ENCODE data around the gene TP53BP2. TPM values are rescaled to one million over a fixed set of nuclear protein-coding genes. Genes with fewer than 3 reads are reported as not detected.

TP53BP2 gene
- total RNA-seq, 1 donor: 35.3 TPM

DNA sequence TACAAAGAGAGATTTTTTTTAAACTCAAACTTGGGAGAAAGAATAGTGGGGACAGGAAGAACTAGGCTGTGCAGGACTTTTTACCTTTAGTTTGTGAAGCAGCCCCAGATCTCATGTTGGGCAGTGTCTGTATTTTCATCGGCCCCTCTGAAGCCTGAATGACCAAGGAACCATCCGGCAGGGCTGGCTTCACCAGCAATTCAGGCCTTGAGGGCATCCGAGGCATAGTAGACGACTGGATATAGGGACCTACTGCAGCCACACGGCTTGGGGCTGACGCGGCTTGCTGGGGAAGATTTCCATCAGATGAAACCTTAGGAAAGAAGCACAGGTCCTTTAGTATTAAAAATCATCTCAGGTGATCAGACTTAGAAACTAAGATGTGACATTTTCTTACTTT, 43.7 kb downstream of the TP53BP2 start:
- DNase-seq (ENCODE audit: low read depth in 2 of 3, low spot score in 2 of 3): no peak

DNA sequence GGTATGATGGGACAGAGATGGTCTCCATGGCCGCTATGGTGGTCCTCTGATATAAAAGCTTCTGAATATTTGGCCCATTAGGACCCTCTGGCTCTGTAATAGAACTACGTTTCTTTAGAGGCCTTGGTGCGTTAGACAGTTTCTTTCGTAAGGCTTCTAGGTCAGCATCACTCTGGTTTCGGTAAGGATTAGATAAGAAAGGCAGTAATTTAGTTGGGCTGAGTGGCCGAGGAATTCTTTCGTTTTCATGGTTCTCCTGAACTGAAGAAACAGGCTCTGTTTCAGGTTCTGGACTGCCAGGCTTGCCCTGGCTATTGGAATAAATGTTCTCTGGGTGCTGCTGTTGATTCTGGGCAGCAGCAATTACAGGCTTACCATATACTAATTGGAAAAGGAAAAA, 49.5 kb downstream of the TP53BP2 start:
- no peak for DNase-seq (ENCODE audit: low read depth in 2 of 3, low spot score in 2 of 3)

DNA sequence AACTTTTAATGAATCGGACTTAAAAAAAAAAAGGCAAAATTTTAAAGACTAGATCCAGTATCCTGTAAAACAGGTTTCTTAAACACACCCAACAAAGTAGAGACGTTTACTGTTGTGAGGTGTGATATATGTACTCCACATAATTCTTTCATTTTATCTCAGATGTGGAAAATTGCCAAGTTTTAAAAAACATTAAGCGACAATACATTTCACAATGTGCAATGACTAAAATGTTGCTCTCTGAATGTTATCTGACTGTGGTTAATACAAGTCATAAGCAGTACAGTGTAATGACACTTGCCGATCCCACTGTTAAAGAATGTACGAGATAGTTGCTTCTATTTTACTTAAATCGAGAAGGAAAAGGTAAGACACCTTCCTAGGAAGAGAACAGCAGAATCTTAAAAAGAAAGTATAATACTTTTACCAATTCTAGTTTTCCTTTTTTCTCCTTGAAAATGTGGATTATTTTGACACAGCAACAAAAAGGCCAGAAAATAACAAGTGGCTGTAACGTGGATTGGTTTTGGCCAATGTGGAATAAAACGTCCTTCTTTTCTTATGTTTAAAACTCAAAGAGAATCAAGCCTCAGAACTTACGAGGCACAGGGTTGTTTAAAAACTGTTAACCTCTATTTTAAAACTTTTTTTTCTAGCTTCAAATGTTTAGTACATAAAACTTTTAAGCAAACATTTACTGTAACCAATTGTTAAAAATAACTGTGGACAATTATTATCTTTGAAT, 51.4 kb downstream of the TP53BP2 start:
- no peak for DNase-seq (ENCODE audit: low read depth in 2 of 3, low spot score in 2 of 3)

DNA sequence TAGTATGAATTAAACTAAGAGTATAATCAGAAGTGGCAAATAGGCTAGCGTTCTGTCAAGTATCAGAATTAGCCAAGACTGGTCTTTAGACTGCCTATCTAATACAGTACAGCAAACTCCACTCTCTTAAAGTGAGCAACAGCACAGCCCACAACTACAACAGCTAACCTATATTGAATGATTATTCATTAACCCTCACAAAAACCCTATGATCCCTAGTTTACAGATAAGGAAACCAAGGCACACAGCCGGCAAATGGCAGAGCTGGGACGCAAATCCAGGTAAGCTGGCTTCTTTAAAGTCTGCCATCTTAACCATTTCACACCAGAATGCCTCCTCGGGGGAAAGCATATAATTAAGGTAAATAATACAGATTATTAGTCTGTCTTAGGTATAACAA, 52.0 kb downstream of the TP53BP2 start:
- DNase-seq (ENCODE audit: low read depth in 2 of 3, low spot score in 2 of 3): no peak

DNA sequence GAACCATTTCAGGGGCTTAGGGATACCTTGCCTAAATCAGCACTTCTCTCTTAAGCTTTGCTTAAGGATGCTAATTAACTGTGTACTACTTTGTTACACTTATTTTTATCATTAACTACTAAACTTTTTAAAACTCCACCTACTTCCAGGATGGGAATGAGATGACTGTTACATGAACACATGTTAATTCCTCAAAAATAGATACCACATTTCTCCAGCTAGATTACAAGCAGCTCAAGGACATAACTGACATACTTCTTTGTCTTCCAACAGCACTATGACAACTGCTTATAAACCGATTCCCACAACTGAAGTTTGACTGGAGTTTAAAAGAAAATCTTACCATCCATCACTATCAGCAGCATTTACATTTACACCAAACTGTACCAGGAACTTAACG, 53.7 kb downstream of the TP53BP2 start:
- DNase-seq (ENCODE audit: low read depth in 2 of 3, low spot score in 2 of 3): no peak

DNA sequence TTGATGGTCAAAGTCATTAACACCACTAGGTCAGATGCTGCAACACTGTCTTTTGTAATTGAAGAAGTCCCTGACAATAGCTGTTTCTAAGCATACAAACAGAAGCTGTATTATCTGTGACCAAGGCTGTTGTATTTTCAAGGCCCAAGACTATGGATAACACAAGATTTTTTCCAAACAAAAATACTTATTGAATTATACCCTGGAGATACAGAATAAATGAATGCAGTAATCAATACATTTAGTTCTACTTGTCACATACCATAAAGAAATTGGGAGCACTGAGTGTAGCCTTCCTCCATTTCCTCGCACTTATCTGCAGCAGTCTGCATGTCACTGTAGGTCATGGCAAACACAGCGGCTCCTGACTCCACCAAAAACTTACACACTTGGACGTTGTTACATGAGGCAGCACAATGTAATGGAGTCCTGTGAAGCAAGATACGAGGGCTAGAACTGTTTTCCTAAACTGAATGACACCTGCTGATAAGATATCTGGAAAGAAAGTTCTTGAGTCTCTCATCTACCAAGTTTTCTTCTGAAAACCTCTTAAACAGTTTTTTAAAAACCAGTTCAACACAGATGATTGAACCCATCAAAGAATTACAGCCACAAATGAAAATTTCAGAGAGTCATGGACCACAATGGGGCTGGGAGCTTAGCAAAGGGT, 56.9 kb downstream of the TP53BP2 start:
- DNase-seq (ENCODE audit: low read depth in 2 of 3, low spot score in 2 of 3): no peak

DNA sequence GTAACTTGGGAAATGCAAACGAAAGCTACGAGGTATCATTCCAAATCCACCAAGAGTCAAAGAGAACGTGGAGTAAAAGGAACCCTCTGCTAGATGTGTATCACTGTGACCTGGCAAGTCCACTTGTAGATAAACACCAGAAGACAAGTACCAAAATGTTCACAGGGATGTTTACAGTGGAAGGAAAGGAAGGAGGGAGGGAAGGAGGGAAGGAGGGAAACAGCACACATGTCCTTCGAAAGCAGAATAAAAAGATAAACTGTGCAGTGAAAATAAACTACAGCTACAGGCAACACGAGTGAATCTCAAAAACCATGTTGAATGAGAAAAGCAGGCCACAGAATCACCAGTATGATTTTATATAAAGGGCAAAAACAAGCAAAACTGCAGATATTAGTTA, 59.9 kb downstream of the TP53BP2 start:
- no peak for DNase-seq (ENCODE audit: low read depth in 2 of 3, low spot score in 2 of 3)

DNA sequence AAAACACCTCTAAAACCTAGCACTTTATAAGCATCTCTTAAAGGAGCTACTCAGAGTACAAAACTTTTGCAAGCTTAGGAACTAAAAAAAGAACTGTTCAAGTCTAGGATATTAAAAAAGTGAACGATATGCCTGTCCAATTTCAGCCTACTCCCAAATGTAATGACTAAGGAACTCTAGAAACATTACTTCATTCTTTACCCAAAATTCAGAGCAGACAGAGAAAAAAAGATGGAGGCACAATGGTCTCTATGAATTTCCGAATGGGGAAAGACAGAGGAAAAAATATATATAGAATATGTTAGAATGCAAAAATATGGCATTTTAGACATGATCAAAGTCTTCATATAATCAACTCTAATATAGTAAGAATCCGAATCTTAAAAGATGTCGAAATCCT, 61.2 kb downstream of the TP53BP2 start:
- no peak for DNase-seq (ENCODE audit: low read depth in 2 of 3, low spot score in 2 of 3)

DNA sequence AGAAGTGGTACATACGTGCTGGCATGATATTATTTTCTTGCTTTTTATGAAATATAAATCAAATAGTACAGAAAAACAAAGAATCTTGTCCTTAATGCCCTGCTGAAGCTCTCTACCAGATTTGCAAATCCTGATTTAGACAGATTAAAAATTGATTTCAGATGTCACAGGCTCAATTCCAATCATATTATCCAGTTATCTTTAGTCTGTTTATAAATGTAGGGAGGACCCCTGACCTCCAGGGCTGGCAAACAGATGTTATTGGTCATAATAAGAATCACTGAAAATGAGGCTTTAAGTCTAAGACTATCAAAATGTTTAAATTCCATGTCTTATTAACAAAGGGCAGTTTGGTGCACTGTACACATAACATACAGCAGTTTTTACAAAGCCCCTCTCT, 62.1 kb downstream of the TP53BP2 start:
- no peak for DNase-seq (ENCODE audit: low read depth in 2 of 3, low spot score in 2 of 3)

DNA sequence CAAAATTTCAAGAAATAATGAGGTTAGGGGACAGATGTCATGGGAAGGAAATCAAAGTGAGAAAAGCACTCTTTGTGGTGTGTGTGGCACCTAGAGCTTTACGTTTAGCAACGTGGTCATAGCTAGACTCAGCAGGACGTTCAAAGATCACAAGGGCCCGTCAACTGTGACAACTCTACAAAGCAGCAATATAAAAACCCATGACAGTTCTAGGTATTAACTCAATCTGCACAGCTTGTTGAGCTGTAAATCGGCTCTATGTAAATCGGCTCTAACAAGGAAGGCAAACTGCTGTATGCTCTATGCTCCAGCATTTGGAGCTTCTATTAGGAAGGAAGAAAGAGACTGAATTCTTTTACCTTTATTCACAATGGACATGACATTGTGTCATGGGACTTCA, 64.8 kb downstream of the TP53BP2 start:
- no peak for DNase-seq (ENCODE audit: low read depth in 2 of 3, low spot score in 2 of 3)

DNA sequence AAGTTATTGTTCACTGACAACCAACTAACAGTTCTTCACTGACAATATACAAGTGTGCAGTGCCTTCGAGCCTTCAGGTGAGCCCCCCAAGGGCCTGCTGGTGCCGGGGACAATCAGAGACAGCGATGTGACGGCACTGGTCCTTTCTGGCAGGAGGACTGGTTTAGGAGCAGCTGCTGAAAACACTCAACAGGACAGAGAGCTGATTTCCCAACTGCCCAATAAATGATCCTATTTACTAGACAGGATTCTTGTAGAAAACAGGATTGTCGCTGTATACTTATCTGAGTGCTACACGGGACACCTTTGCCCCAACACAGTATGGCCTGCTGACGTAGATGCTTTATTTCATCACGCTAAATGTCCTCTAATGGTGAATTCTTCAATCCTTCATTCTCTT, 65.4 kb downstream of the TP53BP2 start:
- DNase-seq (ENCODE audit: low read depth in 2 of 3, low spot score in 2 of 3): no peak

DNA sequence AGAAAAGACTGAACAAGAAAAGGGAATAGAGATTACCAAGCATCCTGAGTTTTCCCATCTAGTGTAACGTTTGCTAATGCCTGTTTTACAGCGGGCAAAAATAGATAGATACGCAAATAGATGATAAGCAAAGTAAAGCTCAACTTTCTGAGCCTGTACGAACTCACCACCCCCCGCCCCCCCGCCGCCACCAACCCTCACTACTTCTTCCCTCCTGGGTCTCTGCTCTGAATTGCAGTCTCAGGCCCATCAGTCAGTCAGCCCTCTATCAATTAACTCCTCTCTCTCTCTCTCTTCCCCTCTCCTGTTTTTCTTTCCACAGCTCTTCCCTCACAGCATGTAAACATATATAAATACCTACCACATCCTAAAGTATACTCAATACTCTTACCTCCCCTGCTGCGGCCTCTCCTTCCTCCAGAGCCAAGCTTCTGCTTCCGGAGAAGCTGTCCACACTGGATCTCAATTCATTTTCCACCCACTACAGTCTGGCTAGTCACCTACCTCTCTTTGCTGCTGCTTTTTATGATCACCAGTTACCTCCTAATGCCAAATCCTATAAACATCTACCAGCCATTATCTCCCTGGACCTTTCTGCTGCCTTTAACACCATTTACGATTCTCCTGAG, 68.8 kb downstream of the TP53BP2 start:
- DNase-seq (ENCODE audit: low read depth in 2 of 3, low spot score in 2 of 3): no peak

DNA sequence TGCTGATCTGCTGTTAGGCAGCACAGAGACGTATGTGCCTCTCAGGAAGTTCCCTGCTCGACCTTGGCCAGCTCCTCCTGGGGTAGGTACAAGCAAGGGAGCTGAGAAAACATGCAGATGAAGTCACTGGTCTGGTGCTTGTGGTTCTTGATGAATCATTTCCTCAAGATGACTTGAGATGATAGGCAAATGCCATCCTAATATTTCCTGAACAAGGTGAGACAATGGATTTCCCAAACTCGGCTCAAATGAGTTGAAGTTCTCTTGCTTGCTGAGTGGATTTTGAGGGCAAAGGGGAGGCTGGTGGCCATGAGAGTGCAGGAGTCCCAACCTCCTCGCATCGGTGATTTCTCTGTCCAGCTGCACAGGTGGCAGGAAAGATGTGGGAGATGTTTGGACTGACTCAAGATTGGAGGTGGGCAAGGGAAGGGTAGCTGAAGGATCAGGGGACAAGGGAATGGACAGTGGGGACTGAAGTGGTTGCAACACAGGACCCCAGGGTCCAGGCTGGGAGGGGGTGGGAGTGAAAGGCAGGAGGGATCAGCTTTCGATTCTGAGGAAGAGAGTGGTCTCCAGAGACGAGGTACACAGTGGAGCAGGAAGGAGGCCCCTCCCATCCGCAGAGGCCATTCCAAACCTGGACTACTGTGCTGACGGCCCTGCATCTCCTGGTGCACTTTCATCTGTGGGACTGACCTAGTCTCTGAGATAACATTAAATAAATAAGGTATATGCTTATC, 69.5 kb downstream of the TP53BP2 start:
- peak in 2 of 3 donors; percentile 48 to 62 for DNase-seq (ENCODE audit: low read depth in 2 of 3, low spot score in 2 of 3)

DNA sequence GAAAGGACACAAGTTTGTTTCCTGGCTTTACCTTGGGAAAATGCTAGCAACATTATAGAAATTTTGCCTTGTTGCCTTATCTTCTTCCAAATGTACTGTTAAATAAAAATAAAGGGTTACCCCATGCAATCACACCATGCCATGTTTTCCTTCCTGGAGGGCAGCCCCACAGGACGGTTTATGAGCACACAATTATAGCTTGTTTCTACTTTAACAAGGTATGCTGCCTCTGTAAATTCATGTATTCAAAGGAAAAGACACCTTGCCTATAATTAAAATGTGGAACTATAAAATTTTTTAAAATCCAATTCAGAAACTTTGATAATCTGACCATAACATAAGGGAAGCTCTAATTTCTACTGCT, 70.1 kb downstream of the TP53BP2 start:
- DNase-seq (ENCODE audit: low read depth in 2 of 3, low spot score in 2 of 3): no peak

DNA sequence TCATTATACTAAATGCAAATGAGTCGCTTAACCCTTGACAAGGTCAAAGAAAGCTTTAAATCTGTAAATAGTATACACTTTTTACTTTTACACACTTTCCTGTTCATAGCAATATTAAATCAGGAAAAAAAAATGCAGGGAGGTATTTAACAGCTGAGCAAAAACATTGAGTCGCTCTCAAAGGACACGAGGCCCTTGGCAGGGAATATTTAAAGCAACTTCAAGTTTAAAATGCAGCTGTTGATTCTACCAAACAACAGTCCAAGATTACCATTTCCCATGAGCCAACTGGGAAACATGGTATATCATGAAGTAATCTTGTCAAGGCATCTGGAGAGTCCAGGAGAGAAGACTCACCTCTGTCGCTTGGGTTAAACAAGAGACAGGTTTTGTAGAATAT, 70.7 kb downstream of the TP53BP2 start:
- DNase-seq (ENCODE audit: low read depth in 2 of 3, low spot score in 2 of 3): no peak

DNA sequence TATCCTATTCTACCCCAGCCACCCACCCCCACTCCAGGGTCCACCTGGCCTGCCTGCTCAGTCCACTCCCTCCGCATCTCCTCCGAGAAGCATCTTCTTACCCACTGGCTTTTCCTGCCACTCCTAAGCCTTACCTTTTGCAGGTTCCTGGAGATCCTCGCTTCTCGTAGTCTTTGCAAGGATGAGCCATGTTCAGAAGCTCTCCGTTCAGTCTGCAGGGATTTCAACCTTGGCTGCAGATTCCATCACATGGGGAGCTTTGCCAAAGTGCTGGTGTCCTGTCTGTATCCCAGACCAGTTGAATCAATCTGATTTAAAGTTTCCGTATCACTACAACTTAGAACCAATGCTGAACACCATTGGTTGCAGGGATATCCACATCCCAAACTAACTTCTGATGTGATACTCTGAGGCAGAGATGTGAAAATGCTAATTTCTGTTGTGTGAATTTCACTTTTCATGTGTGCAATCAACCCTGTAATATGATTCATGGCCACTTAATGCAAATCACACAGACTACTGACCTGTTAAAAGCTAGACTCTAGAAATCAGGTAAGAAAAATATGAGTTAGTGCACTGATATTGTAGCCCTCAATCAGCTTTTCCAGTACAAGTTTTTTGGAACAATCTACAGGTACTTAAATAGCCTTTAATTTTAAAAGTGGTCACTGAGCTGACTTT, 71.5 kb downstream of the TP53BP2 start:
- DNase-seq (ENCODE audit: low read depth in 2 of 3, low spot score in 2 of 3): no peak

DNA sequence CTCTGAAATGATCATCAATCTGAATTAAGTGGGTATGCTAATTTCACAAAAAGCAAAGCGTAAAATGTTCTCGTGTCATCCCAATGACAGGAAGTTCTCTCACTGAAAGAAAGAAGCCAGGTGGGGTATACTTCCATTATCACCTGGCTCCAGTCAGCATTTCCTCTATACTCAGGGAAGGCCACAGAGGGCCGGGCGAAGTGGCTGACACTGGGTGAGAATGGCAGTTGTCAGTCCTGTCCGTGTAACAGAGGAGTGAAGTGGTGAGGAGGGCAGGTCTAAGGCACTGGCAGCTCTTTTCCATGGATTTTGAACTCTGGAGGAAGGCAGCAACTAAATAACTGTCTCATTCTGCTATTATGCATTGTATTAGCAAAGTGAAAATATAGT, 73.0 kb downstream of the TP53BP2 start:
- no peak for DNase-seq (ENCODE audit: low read depth in 2 of 3, low spot score in 2 of 3)

DNA sequence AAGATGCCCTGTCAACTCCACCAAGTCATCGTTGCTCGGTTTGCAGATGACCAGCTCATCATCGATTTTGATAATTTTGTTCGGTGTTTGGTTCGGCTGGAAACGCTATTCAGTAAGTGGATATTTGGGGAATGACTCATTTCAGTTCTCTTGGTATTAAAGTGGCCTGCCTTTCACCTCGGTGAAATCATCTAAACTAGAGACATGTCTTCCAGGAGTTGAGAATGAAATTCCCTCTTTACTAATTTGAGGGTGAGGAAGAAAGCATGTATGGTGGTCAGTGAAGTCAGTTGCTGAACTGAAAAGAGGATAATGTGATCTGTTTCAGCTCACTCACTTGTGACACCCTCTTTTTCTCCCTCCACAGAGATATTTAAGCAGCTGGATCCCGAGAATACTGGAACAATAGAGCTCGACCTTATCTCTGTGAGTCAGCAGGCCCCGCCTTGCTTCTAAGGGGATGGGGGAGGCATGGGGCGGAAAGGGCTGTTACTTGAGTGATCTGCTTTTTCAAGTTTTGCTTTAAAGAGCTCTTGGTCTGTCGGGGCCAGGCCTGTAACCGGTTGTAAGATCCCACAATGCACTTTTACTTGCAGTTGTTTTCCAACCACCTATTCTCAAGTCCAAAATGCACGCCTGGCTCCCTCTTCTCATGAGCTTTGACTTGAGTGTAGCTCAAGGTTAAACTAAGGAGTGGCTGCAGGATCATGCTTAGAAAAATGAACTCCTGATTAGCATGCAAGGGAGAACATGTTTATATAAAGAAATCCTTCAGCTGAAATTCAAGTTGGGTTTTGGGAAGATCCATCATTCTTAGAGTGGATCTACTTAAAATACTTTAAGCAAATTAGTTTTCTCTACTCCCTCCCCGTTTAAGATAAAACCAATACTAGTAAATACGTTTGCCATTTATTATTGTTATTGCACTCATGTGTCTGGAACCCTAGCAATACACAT, 73.7 kb downstream of the TP53BP2 start:
- DNase-seq (ENCODE audit: low read depth in 2 of 3, low spot score in 2 of 3): peak in 2 of 3 donors; percentile 47 to 65

DNA sequence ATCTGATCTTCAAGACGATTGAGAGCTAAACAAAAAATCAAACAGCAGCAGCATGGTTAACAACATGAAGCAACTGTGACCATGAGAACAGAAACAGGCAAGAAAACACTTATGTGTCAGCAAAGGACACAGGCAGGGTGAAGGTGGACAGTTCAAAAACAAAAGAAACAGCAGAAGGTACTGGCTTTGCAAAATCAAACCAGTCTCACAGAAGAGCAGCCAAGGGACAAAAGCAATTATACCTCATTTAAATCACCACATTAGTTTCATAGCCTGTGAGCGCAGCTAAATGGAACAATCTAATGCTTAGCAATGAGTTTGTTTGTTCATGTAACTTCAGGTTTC, 74.3 kb downstream of the TP53BP2 start:
- no peak for DNase-seq (ENCODE audit: low read depth in 2 of 3, low spot score in 2 of 3)
